ENCODE results near the gene SFSWAP.

DNA sequence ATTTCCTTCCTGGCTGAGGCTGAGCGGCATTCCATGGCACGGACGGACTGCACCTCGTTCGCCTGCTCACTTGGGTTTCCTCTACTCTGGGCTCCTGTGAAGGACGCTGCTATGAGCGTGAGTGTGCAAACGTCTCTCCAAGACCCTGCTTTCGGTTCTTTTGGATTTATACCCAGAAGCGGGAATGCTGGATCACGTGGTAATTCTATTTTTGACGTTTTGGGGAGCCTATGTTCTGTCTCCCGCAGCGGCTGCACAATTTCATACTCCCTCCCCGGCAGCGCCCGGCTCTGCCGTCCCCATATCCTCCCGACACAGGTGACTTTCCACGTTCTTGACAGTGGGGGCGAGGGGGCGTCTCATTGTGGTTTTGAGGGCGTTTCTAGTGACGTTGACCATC is 137.9 kb downstream of the SFSWAP start:
- TF ChIP-seq POLR2A (IDR thresholded peaks at IDR 0.05; ENCODE audit: low read depth, low read length) (no peak), POLR2AphosphoS5 (IDR thresholded peaks at IDR 0.05; ENCODE audit: low read depth, low read length) (no peak), TAF1 (IDR thresholded peaks at IDR 0.05; ENCODE audit: low read depth, low read length) (no peak)

All from GM12891 (cell line).